Suppressor macrophage treated with lipopolysaccharide for 4 hours (primary cell): ENCODE results near the gene TMED4.

ENCODE experiments used
- DNase-seq: peaks from one replicate; pipeline ENCODE4 v3.0.0-alpha.2; 2020

TMED4 gene

DNA sequence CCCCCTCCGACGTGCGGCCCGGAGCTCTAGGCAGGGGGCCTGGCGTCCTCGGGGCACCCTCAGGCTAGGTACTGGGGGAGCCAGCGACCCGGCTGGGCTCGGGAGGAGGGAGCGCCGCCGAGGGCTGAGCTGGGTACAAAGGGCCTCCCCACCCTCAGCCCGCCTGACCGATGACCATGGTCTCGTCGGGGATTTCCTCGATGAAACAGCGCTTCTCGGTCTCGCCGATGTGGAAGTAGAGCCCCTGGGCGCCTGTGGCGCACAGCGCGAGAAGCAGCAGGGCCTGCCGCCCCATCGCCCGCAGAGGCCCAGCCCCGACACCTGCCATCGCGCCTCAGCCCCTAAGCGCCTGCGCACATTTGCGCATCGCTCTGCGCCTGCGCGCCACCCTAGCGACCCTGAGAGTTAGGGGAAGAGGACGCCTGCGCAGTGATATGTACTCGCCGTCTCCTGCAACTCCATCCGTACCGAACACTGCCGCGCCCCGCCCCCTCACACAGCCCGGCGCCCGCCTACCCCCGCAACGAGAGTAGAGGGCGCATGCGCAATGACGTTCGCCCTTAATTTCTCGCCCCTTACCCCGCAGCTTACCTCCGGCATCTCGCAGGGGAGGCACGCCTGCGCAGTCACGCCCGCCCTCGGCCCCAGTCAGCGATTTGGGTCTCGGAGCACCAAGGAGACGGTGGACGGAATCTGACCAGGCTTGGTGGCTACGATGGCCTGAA, at the start of gene TMED4:
Gene TMED4 (minus strand): TSS at position 353 of the 725 bp plus-strand sequence. CDS start 25 bp downstream, at position 328.
- peak; percentile 99 for DNase-seq

DNA sequence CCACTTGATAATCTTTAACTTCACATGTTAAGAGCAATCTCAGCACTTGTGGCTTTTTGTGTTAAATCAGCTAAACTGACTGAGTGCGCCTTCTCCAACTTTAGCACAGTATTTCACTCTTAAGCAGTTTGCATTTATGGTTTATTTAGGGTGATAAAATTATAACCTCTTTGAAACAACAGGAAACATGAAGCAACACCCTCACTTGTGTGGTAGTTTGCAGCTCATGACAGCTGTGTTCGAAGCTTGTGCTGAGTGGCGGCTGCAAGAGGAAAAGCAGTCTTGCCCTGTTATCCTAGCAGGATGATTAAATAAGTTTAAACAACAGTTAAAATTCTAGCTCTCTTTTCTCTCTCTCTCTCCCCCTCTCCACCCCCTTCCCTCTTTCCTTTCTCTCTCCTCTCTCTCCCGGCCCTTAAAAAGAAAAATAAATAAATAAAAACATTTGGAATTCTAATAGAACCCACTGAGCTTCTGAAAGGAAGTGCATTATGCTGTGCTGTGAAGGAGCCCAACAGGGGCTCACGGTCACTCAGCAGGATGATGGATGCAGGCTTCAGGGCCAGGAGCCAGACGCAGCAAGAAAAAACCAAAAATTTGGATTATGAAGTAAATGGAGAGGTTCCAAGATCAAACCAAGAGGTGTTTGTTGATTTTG, 49.6 kb upstream of the TMED4 start:
- peak; percentile 41 for DNase-seq

DNA sequence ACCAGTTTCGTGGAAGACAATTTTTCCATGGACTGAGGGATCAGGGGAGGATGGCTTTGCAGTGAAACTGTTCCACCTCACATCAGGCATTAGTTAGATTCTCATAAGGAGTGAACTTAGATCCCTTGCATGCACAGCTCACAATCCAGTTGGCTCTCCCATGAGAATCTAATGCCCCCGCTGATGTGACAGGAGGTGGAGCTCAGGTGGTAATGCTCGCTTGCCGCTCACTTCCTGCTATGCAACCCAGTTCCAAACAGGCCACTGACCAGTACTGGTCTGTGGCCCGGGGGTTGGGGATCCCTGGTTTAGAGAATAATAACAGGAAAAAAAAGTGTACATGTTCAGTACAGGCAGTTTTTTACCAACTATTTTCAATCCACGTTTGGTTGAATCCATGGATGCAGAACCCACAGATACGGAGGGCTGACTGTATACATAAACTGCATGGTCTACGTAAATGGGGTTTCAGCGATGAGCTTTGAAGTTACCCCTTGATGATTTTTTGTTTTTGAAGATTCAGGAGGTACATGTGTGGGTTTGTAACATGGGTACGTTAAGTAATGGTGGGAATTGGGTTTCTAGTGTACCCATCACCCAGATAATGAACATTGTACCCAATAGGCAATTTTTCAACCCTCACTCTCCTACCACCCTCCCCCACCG, 48.9 kb upstream of the TMED4 start:
- no peak for DNase-seq

DNA sequence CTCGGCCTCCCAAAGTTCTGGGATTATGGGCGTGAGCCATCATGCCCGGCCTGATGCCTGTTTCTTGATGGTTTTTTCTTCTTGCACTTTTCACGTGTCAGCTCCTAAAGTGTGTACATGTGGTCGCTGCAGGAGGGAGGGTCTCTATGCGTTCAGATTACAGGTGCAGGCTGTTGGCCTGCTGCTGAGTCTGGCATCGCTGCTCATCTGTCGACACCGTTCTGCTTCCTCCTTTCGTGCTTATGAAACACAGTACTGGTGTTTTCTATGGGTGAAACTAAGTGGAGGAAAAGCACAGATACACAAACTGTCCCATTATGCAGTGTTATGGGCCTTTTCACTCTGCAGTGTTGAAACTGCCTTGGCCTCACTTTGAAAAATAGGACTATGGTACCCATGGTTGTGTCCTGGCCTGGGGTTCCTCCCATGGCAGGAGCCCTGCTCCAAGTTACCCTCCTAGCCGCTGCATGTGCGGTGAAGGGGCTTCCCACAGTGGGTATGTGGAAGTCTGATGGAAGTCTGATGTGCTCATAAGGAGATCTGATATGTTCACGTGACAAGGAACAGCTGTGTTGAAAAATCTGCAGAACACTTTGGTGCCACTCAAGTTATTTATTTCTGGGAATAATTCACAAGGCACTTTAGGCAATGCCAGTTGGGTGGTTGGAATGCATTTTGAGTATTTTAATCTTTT, 47.9 kb upstream of the TMED4 start:
- DNase-seq = peak; percentile 45

DNA sequence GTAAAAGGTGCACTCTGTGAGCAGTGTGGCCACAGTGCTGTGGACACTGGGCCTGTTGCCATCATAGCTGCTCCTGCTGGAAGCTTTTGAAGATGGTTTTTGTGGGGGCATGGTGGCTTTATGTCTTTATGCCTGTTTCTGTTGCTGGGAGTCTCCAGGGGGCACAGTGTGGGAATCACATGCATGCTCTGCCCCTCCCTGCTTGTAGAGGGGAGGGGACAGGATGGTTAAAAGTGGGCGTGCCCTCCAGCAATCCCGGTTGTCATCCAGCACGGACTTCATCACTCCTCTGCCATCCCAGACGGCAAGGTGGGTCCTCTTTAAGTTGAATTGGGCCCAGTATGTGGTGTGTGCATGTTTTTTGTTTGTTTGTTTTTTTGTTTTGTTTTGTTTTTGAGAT, 44.6 kb upstream of the TMED4 start:
- DNase-seq = no peak

DNA sequence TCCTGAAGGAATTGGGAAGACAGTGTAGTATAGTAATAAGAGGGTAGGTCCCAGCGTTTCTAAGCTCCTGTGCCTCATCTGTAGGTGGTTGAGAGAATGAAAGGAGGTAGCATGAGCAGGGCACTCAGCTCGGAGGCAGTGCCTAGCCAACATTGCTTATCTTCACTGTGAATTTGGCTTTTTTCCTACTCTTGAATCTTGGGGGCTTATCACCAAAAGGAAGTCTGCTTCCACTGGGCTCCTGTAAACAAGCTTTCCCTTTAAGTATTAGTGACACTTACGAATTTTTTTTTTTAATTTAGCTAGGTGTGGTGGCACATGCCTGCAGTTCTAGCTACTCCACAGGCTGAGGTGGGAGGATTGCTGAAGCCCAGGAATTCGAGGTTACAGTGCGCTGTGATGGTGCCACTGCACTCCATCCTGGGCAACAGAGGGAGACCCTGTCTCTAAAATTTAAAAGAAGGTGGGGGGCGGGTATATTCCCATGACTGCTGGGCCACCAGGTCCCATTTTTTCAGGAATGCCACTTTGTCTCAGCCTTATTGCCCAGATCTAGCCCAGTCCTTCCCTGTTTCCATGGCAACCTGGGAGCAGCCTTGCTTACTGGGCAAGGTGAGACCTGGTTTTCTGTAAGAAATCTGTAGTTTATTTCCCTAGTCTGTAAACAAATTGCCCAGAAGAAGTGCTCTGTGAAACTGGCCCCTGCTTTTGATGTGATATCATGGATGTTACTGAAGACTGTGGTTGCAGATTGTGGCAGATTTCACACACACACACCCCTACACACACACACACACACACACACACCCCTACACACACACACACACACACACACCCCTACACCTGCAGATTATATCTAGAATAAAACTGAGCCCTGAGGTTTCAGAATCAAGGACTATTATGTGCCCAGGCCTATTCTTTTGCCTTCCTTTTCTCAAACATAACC, 43.8 kb upstream of the TMED4 start:
- DNase-seq = no peak

DNA sequence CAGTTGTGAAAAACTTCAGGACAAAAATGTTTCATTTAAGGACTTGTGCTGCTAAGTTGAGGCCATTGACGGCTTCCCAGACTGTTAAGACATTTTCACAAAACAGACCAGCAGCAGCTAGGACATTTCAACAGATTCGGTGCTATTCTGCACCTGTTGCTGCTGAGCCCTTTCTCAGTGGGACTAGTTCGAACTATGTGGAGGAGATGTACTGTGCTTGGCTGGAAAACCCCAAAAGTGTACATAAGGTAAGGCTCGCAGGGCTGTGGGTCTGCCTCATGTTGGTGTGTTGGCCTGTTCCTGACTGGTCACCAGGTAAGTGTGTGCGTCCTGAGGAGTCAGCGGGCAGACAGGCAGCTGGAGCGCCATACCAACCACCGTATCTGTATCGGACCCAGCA, 42.3 kb upstream of the TMED4 start:
- no peak for DNase-seq

DNA sequence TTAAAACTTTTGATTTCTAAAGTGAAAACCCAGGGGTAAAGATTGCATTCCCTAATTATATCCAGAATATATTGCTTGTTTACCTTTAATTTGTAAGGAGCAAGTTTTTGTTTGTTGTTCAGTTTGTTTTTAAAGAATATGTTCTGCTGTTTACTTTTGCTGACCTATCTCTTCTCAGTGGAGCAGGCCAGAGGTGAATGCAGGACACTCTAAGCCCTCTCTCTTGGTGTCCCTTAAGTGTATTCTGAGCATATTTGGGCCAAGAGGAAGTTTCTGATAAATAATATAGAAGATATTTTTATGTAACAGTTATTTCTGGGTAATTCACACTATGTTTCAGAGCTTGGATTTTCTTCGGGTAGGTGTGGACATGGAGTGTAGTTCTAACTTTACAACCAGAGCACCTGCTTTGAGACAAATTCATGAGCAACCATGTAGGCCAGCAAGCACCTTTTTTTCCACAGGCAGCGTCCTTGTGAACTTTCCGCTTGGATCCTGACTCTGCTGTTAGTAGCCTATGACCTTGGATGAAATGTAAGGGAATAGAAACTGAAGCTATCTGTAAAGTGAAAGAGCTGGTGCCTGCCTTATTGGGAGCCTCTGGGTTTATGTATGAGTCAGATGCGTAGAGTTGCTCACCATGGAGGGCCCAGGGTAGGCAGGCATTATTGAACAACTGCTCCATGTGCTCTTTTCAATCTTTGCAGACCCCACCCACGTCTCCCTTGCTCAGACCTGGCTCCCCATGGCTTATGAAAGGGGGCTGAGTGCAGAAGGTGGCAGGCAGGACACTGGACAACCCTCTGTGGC, 40.5 kb upstream of the TMED4 start:
- peak; percentile 86 for DNase-seq

DNA sequence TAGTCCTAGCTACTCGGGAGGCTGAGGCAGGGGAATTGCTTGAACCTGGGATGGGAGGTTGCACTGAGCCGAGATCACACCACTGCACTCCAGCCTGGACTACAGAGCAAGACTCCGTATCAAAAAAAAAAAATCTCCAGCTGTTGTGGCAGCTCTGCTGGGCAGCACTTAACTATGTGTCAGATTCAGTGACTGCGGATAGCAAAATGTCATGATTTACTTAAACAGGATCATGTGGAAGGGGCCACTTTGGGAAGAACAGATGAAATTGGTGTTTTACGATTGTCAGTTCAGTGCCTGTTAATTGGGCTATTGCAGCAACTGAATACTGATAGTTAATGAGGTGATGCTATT, 39.7 kb upstream of the TMED4 start:
- DNase-seq = no peak

DNA sequence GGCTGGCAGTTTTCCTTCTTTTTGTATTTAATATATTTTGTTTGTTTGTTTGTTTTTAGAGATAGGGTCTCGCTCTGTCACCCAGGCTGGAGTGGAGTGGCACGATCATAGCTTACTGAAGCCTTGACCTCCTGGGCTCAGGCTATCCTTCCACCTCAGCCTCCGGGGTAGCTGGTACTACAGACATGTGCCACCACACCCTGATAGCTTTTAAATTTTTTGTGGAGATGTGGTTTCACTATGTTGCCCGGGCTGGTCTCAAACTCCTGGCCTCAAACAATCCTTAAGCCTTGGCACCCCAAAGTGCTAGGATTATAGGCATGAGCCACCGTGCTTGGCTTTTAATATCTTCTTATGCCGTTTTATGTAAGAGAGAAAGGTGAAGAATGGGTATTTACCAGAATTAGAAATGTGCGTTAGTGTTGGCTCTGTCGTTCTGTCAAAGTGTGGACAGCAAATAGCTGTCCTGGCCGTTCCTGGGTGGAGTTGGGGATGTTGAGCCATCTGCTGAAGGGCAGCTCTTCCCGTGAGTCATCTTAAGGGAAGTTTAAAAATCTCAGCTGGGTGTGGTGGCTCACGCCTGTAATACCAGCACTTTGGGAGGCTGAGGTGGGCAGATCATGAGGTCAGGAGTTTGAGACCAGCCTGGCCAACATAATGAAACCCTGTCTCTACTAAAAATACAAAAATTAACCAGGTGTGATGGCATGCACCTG, 39.2 kb upstream of the TMED4 start:
- DNase-seq = peak; percentile 91

DNA sequence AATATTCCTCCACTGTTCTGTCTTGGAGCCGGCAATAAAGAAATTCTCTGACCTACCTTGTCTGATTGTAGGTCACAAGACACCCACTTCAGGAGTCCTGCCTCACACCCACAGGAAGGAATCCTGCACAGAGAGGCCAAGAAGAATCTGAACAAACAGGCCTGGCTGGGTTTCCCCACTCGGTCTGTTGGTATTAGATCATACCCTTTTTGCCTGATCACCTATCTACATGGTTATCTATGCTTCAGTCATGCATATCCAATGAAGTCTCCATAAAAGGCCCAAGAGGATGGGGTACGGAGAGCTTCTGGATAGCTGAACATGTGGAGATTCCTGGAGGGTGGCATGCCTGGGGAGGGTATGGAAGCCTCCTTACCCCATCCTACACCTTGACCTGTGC, 36.7 kb upstream of the TMED4 start:
- DNase-seq = no peak

DNA sequence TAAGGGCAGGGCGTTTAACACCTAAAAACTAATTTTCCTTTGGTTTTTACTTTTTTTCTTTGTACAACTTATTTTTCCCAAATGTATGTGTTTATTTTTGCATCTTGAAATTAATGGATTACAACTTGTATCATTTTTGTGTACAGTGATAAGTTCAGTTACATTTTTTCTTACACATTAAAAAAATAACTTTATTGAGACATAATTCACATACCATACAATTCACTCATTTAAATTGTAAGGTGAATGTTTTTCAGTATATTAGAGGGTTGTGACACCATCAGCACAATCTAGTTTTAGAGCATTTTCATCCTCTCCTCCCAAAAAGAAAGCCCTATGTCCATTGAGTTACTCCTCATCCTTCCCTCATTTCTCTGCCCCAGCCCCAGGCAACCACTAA, 36.0 kb upstream of the TMED4 start:
- no peak for DNase-seq

DNA sequence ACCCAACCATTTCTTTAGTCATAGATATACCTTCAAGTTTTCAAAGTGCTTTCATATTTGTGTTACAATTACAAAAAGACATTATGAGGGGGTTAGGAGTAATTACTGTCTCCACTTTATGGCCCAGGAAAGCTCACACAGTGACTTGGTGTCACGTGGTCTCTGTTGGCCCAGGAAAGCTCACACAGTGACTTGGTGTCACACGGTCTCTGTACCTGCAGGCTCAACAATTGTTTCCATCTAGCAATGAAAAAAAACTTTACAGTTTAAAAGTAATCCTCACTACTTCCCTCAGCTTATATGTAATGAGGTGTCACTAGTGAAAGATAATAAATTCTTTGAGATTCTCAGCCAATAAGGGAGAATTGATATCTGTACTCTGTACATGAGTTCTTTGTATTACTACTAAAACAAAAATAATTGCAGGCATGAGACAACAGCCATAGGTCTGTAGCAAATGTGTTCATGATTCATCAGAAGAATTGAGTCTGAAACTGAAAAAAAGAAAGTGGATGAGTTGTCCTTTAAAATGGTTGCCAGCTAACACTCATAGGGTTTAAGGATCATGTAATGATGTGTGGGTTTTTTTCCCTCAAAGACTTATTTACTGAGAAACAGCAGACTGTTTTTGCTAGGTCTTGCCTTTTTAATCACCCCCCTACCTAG, 35.3 kb upstream of the TMED4 start:
- peak; percentile 86 for DNase-seq

DNA sequence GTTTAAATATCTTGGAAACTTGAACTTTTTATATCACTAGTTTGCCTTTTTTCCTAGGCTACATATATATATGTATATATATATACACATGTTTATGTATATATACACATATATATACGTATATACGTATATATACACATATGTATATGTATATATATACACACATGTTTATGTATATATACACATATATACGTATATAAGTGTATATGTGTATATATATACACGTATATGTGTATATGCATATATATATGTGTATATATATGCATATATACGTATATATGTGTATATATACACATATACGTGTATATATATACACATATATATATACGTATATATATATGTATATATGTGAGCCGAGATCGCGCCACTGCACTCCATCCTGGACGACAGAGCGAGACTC, 34.5 kb upstream of the TMED4 start:
- no peak for DNase-seq

DNA sequence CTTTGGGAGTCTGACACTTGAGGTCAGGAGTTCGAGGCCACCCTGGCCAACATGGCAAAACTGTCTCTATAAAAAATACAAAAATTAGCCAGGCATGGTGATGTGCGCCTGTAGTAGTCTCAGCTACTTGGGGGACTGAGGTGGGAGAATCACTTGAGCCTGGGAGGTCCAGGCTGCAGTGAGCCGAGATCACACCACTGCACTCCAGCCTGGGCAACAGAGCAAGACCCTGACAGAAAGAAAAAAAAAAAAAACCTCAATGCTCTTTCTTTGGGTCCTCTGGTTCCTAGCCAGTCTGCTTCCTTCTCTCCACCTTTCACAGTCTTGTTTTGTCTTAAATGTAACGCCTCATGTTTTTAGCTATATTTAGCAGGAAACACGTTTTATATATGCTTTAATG, 33.8 kb upstream of the TMED4 start:
- no peak for DNase-seq

DNA sequence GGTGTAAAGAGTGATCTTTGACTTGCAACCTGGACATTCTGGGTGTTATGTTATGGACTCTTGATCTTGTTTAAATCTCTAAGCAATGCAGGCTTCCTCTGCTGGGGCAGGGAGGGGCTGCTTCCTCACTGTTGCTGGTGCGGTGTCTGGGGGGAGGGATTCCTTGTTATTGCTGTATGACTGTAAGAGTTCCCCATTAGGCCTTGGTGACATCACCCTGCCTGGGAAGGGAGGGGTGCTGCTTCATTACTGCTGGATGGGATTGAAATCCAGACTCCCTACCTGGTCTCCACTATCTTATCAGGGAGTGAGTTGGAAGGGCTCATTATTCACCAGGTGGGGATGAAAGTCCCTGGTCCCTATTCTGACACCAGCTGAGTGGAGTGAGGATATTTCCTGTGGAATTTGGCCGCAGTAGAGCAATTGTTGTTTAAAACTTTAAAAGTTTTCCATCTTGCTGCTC, 33.1 kb upstream of the TMED4 start:
- DNase-seq = peak; percentile 88

DNA sequence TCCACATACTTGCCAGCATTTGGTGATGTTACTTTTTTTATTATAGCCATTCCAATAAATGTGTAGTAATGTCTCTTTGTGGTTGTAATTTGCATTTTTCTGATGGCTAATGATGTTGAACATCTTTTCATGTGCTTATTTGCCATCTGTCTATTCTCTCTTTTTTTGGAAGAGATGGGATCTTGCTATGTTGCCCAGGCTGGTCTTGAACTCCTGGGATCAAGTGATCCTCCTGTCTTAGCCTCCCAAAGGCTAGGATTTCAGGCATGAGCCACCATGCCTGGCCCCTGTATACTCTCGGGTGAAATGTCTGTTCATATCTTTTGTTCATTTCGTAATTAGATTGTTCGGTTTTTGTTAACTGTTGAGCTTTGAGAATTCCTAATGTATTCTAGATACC, 27.8 kb upstream of the TMED4 start:
- DNase-seq = no peak

DNA sequence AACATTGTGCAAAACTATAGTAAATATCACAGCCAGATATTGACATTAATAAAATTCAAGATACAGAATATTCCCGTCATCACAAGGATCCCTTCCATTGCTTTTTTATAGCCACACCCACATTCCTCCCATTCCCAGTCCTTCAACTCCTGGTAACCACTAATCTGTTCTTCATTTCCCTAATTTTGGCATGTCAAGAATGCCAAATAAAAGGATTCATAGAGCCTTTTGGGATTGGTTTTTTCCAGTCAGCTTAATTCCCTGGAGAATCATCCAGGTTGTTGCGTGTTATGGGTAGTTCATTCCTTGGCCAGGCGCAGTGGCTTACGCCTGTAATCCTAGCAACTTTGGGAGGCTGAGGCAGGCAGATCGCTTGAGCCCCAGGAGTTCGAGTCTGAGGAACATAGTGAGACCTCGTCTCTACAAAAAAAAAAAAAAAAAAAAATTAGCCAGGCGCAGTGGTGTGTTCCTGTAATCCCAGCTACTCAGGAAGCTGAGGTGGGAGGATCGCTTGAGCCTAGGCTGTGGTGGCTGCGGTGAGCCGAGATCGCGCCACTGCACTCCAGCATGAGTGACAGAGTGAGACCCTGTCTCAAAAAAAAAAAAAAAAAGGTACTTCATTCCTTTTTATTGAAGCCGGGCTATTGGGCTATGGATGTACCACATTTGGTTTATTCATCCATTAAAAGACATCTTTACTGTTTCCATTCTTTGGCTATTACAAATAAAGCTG, 27.1 kb upstream of the TMED4 start:
- no peak for DNase-seq
